ENCODE measurements around the gene ORMDL2.

Gene ORMDL2

GRCh38 chr12:55797550-55797949 is 20.3 kb upstream of the ORMDL2 start:
- Histone ChIP-seq H3K9me3 (ENCODE audit: control insufficient read depth, insufficient read depth, low read length) (no peaks in the 10 kb centered on the region), H3K4me3 (ENCODE audit: low read length) (no peak overlapping the region), H3K27me3 (ENCODE audit: control insufficient read depth, low read length) (no peaks in the 10 kb centered on the region), H3K9me2 (replicated peaks; ENCODE audit: control insufficient read depth, low read length) (no peaks in the 10 kb centered on the region), H3K79me2 (ENCODE audit: control insufficient read depth, low read length) (peaks cover 29% of the 10 kb centered on the region), H3K4me2 (ENCODE audit: low read length) (no peak overlapping the region), H3K27ac (ENCODE audit: low read depth, low read length) (no peak overlapping the region), H4K20me1 (ENCODE audit: control insufficient read depth, insufficient read depth, low read depth, low read length) (peaks cover 8% of the 10 kb centered on the region), H3K36me3 (ENCODE audit: control insufficient read depth, low read length) (peaks cover 98% of the 10 kb centered on the region), H3K4me1 (ENCODE audit: control insufficient read depth, low read length) (no peaks in the 10 kb centered on the region), H3F3A (ENCODE audit: control insufficient read depth, insufficient read depth) (peaks cover 8% of the 10 kb centered on the region)
- no peak for TF ChIP-seq EZH2phosphoT487 (IDR thresholded peaks at IDR 0.05; ENCODE audit: borderline replicate concordance, low read length)
- TF ChIP-seq CTCF (IDR thresholded peaks at IDR 0.05; ENCODE audit: low read depth, low read length, poor library complexity, severe bottlenecking): no peak

- no peak overlapping the region for H3K4me3 ChIP-seq (ENCODE audit: low read length)
Measured at GRCh38 chr12:55806982-55807381, 10.9 kb upstream of the ORMDL2 start.

GRCh38 chr12:55809274-55809673 is 8.6 kb upstream of the ORMDL2 start:
- Histone ChIP-seq H3K9me2 (replicated peaks; ENCODE audit: control insufficient read depth, low read length) (no peaks in the 10 kb centered on the region), H4K20me1 (ENCODE audit: control insufficient read depth, insufficient read depth, low read depth, low read length) (peaks cover 17% of the 10 kb centered on the region), H3K4me1 (ENCODE audit: control insufficient read depth, low read length) (peaks cover 4% of the 10 kb centered on the region), H3K36me3 (ENCODE audit: control insufficient read depth, low read length) (peaks cover 72% of the 10 kb centered on the region), H3K79me2 (ENCODE audit: control insufficient read depth, low read length) (peaks cover 100% of the 10 kb centered on the region), H3K9me3 (ENCODE audit: control insufficient read depth, insufficient read depth, low read length) (no peaks in the 10 kb centered on the region), H3K27me3 (ENCODE audit: control insufficient read depth, low read length) (no peaks in the 10 kb centered on the region), H3K4me3 (ENCODE audit: low read length) (no peak overlapping the region), H3K4me2 (ENCODE audit: low read length) (no peak overlapping the region), H3K27ac (ENCODE audit: low read depth, low read length) (no peak overlapping the region), H3F3A (ENCODE audit: control insufficient read depth, insufficient read depth) (peaks cover 4% of the 10 kb centered on the region; the same call in 1 of the 2 replicates)
- no peak for TF ChIP-seq EZH2phosphoT487 (IDR thresholded peaks at IDR 0.05; ENCODE audit: borderline replicate concordance, low read length)
- TF ChIP-seq CTCF (IDR thresholded peaks at IDR 0.05; ENCODE audit: low read depth, low read length, poor library complexity, severe bottlenecking): no peak

More at GRCh38 chr12:55806982-55807381, 10.9 kb upstream of the ORMDL2 start:
- H3K36me3 ChIP-seq (ENCODE audit: control insufficient read depth, low read length): peaks cover 70% of the 10 kb centered on the region
- peaks cover 96% of the 10 kb centered on the region for H3K79me2 ChIP-seq (ENCODE audit: control insufficient read depth, low read length)
- no peak overlapping the region for H3K27ac ChIP-seq (ENCODE audit: low read depth, low read length)
- no peaks in the 10 kb centered on the region for H3K4me1 ChIP-seq (ENCODE audit: control insufficient read depth, low read length)
- H4K20me1 ChIP-seq (ENCODE audit: control insufficient read depth, insufficient read depth, low read depth, low read length): peaks cover 13% of the 10 kb centered on the region
- H3K27me3 ChIP-seq (ENCODE audit: control insufficient read depth, low read length): no peaks in the 10 kb centered on the region
- TF ChIP-seq EZH2phosphoT487 (IDR thresholded peaks at IDR 0.05; ENCODE audit: borderline replicate concordance, low read length) (no peak), CTCF (IDR thresholded peaks at IDR 0.05; ENCODE audit: low read depth, low read length, poor library complexity, severe bottlenecking) (no peak)
- H3K9me3 ChIP-seq (ENCODE audit: control insufficient read depth, insufficient read depth, low read length): no peaks in the 10 kb centered on the region
- peaks cover 6% of the 10 kb centered on the region; the same call in 1 of the 2 replicates for H3F3A ChIP-seq (ENCODE audit: control insufficient read depth, insufficient read depth)
- no peak overlapping the region for H3K4me2 ChIP-seq (ENCODE audit: low read length)
- no peaks in the 10 kb centered on the region for H3K9me2 ChIP-seq (replicated peaks; ENCODE audit: control insufficient read depth, low read length)

Measured in DOHH2 (cell line).